ENCODE data around the gene CD300A. TPM values are rescaled to one million over a fixed set of nuclear protein-coding genes. Genes with fewer than 3 reads are reported as not detected.

CD300A gene
- total RNA-seq, 1 experiment from 2014 or later, result 0.71 TPM

- Histone ChIP-seq H3K9ac (ENCODE audit: low read length) (no peak overlapping the region), H3K4me1 (ENCODE audit: control insufficient read depth in 1 of 2, insufficient read depth in 2 of 2, low read length in 2 of 2) (no peaks in the 10 kb centered on the region), H3K79me2 (ENCODE audit: insufficient read depth, low read length) (no peaks in the 10 kb centered on the region), H2AFZ (ENCODE audit: low read depth, low read length, poor library complexity, severe bottlenecking) (no peak overlapping the region), H3K27ac (ENCODE audit: low read depth, low read length) (no peak overlapping the region), H3K9me2 (ENCODE audit: insufficient read depth) (no peaks in the 10 kb centered on the region), H3K4me3 (replicated peaks in 1 of 2; ENCODE audit: low read depth in 1 of 2, low read length in 2 of 2) (no peak overlapping the region), H3K27me3 (ENCODE audit: insufficient read depth, low read length) (peaks cover 13% of the 10 kb centered on the region), H3K9me3 (ENCODE audit: control insufficient read depth in 1 of 2, insufficient read depth in 1 of 2, low read depth in 1 of 2, low read length in 2 of 2) (peaks cover 4 to 12% of the 10 kb centered on the region in 2 experiments; a peak in 2 of 4 replicates), H3K36me3 (ENCODE audit: control insufficient read depth in 1 of 2, insufficient read depth in 2 of 2, low read length in 2 of 2) (no peaks in the 10 kb centered on the region), H3K4me2 (ENCODE audit: low read length) (no peak overlapping the region), H4K20me1 (ENCODE audit: insufficient read depth) (no peaks in the 10 kb centered on the region)
- no TSS peak for BruUV-seq (replicated peaks)
- DNase-seq (ENCODE audit: low read depth, low spot score) (no peak), ATAC-seq (no peak)
- TF ChIP-seq MAX (IDR thresholded peaks at IDR 0.05) (no peak), CEBPB (IDR thresholded peaks at IDR 0.05; ENCODE audit: low read depth) (no peak), POLR2A (IDR thresholded peaks at IDR 0.05; ENCODE audit: borderline replicate concordance, extremely low read depth, insufficient read depth, insufficient read length) (no peak), POLR2AphosphoS5 (IDR thresholded peaks at IDR 0.05; ENCODE audit: low read depth, low read length) (no peak), FOSL1 (IDR thresholded peaks at IDR 0.05; ENCODE audit: low read depth) (no peak), ATF3 (IDR thresholded peaks at IDR 0.05) (no peak), ELF1 (IDR thresholded peaks at IDR 0.05; ENCODE audit: borderline replicate concordance, low read depth) (no peak), EZH2phosphoT487 (IDR thresholded peaks at IDR 0.05; ENCODE audit: borderline replicate concordance) (no peak), RAD21 (IDR thresholded peaks at IDR 0.05; ENCODE audit: low read depth) (no peak), SIN3A (IDR thresholded peaks at IDR 0.05; ENCODE audit: low read depth) (no peak), SP1 (IDR thresholded peaks at IDR 0.05; ENCODE audit: low read depth) (no peak)
- TF ChIP-seq, protein P1, sequence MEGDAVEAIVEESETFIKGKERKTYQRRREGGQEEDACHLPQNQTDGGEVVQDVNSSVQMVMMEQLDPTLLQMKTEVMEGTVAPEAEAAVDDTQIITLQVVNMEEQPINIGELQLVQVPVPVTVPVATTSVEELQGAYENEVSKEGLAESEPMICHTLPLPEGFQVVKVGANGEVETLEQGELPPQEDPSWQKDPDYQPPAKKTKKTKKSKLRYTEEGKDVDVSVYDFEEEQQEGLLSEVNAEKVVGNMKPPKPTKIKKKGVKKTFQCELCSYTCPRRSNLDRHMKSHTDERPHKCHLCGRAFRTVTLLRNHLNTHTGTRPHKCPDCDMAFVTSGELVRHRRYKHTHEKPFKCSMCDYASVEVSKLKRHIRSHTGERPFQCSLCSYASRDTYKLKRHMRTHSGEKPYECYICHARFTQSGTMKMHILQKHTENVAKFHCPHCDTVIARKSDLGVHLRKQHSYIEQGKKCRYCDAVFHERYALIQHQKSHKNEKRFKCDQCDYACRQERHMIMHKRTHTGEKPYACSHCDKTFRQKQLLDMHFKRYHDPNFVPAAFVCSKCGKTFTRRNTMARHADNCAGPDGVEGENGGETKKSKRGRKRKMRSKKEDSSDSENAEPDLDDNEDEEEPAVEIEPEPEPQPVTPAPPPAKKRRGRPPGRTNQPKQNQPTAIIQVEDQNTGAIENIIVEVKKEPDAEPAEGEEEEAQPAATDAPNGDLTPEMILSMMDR (IDR thresholded peaks at IDR 0.05 in 2 of 3, conservative IDR thresholded peaks at IDR 0.05 in 1 of 3; ENCODE audit: borderline replicate concordance in 1 of 3, insufficient read depth in 1 of 3, low read depth in 2 of 3, low read length in 2 of 3), result no peak
- ChIA-PET POLR2A (no interaction called here), CTCF (no interaction called here), RAD21 (ENCODE audit: low non-redundant PET in 1 of 2, low total read pairs in 2 of 2, uncharacterized antibody in 2 of 2, unreplicated experiment in 2 of 2) (no interaction called here)
- intact Hi-C loops (cut with micrococcal nuclease), result no loop called here
Observed at GRCh38 chr17:74474043-74474792, 7.8 kb downstream of the CD300A start.
